ENCODE measurements around the gene N4BP2L2.
"Not testable (repeated sequence)": the region's sequence is repeated elsewhere in the genome, so short reads cannot be mapped to it uniquely, and the experiment has no call there.

N4BP2L2 gene

GRCh38 chr13:32575687-32576086, 37.1 kb upstream of the N4BP2L2 start:
- H3K4me3 ChIP-seq (ENCODE audit: insufficient read depth, low read depth, low read length, poor library complexity, severe bottlenecking); H3K36me3 ChIP-seq (ENCODE audit: control insufficient read depth, insufficient read depth, low read length); H3K9me3 ChIP-seq (ENCODE audit: control insufficient read depth, low read length); H3K27me3 ChIP-seq (replicated peaks; ENCODE audit: control insufficient read depth, insufficient read depth, low read length, poor library complexity, severe bottlenecking); H3K27ac ChIP-seq (ENCODE audit: insufficient read depth, low read length, poor library complexity, severe bottlenecking); H3K4me1 ChIP-seq (ENCODE audit: control insufficient read depth, insufficient read depth, low read length, poor library complexity, severe bottlenecking); DNase-seq: not testable (repeated sequence)

GRCh38 chr13:32560842-32561241, 22.2 kb upstream of the N4BP2L2 start:
- not testable (repeated sequence) for H3K27me3 ChIP-seq (replicated peaks; ENCODE audit: control insufficient read depth, insufficient read depth, low read length, poor library complexity, severe bottlenecking); H3K36me3 ChIP-seq (ENCODE audit: control insufficient read depth, insufficient read depth, low read length); H3K4me3 ChIP-seq (ENCODE audit: insufficient read depth, low read depth, low read length, poor library complexity, severe bottlenecking); H3K27ac ChIP-seq (ENCODE audit: insufficient read depth, low read length, poor library complexity, severe bottlenecking); H3K9me3 ChIP-seq (ENCODE audit: control insufficient read depth, low read length); DNase-seq; H3K4me1 ChIP-seq (ENCODE audit: control insufficient read depth, insufficient read depth, low read length, poor library complexity, severe bottlenecking)

- H3K4me3 ChIP-seq (ENCODE audit: insufficient read depth, low read depth, low read length, poor library complexity, severe bottlenecking), result no peak overlapping the region
- no peaks in the 10 kb centered on the region for H3K9me3 ChIP-seq (ENCODE audit: control insufficient read depth, low read length)
- H3K4me1 ChIP-seq (ENCODE audit: control insufficient read depth, insufficient read depth, low read length, poor library complexity, severe bottlenecking), result no peaks in the 10 kb centered on the region
- no peaks in the 10 kb centered on the region for H3K36me3 ChIP-seq (ENCODE audit: control insufficient read depth, insufficient read depth, low read length)
- no peaks in the 10 kb centered on the region for H3K27me3 ChIP-seq (replicated peaks; ENCODE audit: control insufficient read depth, insufficient read depth, low read length, poor library complexity, severe bottlenecking)
- no peak overlapping the region for H3K27ac ChIP-seq (ENCODE audit: insufficient read depth, low read length, poor library complexity, severe bottlenecking)
- no peak for DNase-seq
These were observed 17.0 kb upstream of the N4BP2L2 start for GRCh38 chr13:32555613-32556012.

- Histone ChIP-seq H3K36me3 (ENCODE audit: control insufficient read depth, insufficient read depth, low read length) (no peaks in the 10 kb centered on the region), H3K4me3 (ENCODE audit: insufficient read depth, low read depth, low read length, poor library complexity, severe bottlenecking) (no peak overlapping the region)
- no peak for DNase-seq
These were observed 15.1 kb upstream of the N4BP2L2 start for GRCh38 chr13:32553720-32554119.

GRCh38 chr13:32549788-32550187, 11.2 kb upstream of the N4BP2L2 start:
- no peak for DNase-seq
- Histone ChIP-seq H3K36me3 (ENCODE audit: control insufficient read depth, insufficient read depth, low read length) (no peaks in the 10 kb centered on the region), H3K27me3 (replicated peaks; ENCODE audit: control insufficient read depth, insufficient read depth, low read length, poor library complexity, severe bottlenecking) (no peaks in the 10 kb centered on the region), H3K9me3 (ENCODE audit: control insufficient read depth, low read length) (no peaks in the 10 kb centered on the region), H3K4me1 (ENCODE audit: control insufficient read depth, insufficient read depth, low read length, poor library complexity, severe bottlenecking) (no peaks in the 10 kb centered on the region), H3K4me3 (ENCODE audit: insufficient read depth, low read depth, low read length, poor library complexity, severe bottlenecking) (no peak overlapping the region), H3K27ac (ENCODE audit: insufficient read depth, low read length, poor library complexity, severe bottlenecking) (no peak overlapping the region)

More at GRCh38 chr13:32553720-32554119, 15.1 kb upstream of the N4BP2L2 start:
- no peaks in the 10 kb centered on the region for H3K4me1 ChIP-seq (ENCODE audit: control insufficient read depth, insufficient read depth, low read length, poor library complexity, severe bottlenecking)
- no peaks in the 10 kb centered on the region for H3K9me3 ChIP-seq (ENCODE audit: control insufficient read depth, low read length)
- no peak overlapping the region for H3K27ac ChIP-seq (ENCODE audit: insufficient read depth, low read length, poor library complexity, severe bottlenecking)
- H3K27me3 ChIP-seq (replicated peaks; ENCODE audit: control insufficient read depth, insufficient read depth, low read length, poor library complexity, severe bottlenecking), result no peaks in the 10 kb centered on the region

GRCh38 chr13:32548837-32549236, 10.2 kb upstream of the N4BP2L2 start:
- Histone ChIP-seq H3K4me3 (ENCODE audit: insufficient read depth, low read depth, low read length, poor library complexity, severe bottlenecking) (no peak overlapping the region), H3K27me3 (replicated peaks; ENCODE audit: control insufficient read depth, insufficient read depth, low read length, poor library complexity, severe bottlenecking) (no peaks in the 10 kb centered on the region), H3K4me1 (ENCODE audit: control insufficient read depth, insufficient read depth, low read length, poor library complexity, severe bottlenecking) (no peaks in the 10 kb centered on the region), H3K27ac (ENCODE audit: insufficient read depth, low read length, poor library complexity, severe bottlenecking) (no peak overlapping the region), H3K9me3 (ENCODE audit: control insufficient read depth, low read length) (no peaks in the 10 kb centered on the region), H3K36me3 (ENCODE audit: control insufficient read depth, insufficient read depth, low read length) (no peaks in the 10 kb centered on the region)
- DNase-seq, result no peak

- no peaks in the 10 kb centered on the region for H3K9me3 ChIP-seq (ENCODE audit: control insufficient read depth, low read length)
- H3K36me3 ChIP-seq (ENCODE audit: control insufficient read depth, insufficient read depth, low read length), result no peaks in the 10 kb centered on the region
- H3K27me3 ChIP-seq (replicated peaks; ENCODE audit: control insufficient read depth, insufficient read depth, low read length, poor library complexity, severe bottlenecking), result no peaks in the 10 kb centered on the region
- H3K4me3 ChIP-seq (ENCODE audit: insufficient read depth, low read depth, low read length, poor library complexity, severe bottlenecking), result no peak overlapping the region
- no peak overlapping the region for H3K27ac ChIP-seq (ENCODE audit: insufficient read depth, low read length, poor library complexity, severe bottlenecking)
- H3K4me1 ChIP-seq (ENCODE audit: control insufficient read depth, insufficient read depth, low read length, poor library complexity, severe bottlenecking), result no peaks in the 10 kb centered on the region
- no peak for DNase-seq
These were observed 6.5 kb upstream of the N4BP2L2 start for GRCh38 chr13:32545083-32545482.

GRCh38 chr13:32542221-32542620, 3.6 kb upstream of the N4BP2L2 start:
- H3K4me3 ChIP-seq (ENCODE audit: insufficient read depth, low read depth, low read length, poor library complexity, severe bottlenecking), result no peak overlapping the region
- no peaks in the 10 kb centered on the region for H3K27me3 ChIP-seq (replicated peaks; ENCODE audit: control insufficient read depth, insufficient read depth, low read length, poor library complexity, severe bottlenecking)
- H3K36me3 ChIP-seq (ENCODE audit: control insufficient read depth, insufficient read depth, low read length), result no peaks in the 10 kb centered on the region
- no peaks in the 10 kb centered on the region for H3K9me3 ChIP-seq (ENCODE audit: control insufficient read depth, low read length)
- peaks cover 3% of the 10 kb centered on the region for H3K4me1 ChIP-seq (ENCODE audit: control insufficient read depth, insufficient read depth, low read length, poor library complexity, severe bottlenecking)
- DNase-seq, result no peak
- H3K27ac ChIP-seq (ENCODE audit: insufficient read depth, low read length, poor library complexity, severe bottlenecking), result no peak overlapping the region

- H3K4me3 ChIP-seq (ENCODE audit: insufficient read depth, low read depth, low read length, poor library complexity, severe bottlenecking), result peak overlapping the region; percentile 76
- DNase-seq, result peak in 1 of 3 donors; percentile 27
- peaks cover 14% of the 10 kb centered on the region for H3K36me3 ChIP-seq (ENCODE audit: control insufficient read depth, insufficient read depth, low read length)
- H3K27ac ChIP-seq (ENCODE audit: insufficient read depth, low read length, poor library complexity, severe bottlenecking), result peak overlapping the region; percentile 95
- H3K27me3 ChIP-seq (replicated peaks; ENCODE audit: control insufficient read depth, insufficient read depth, low read length, poor library complexity, severe bottlenecking), result no peaks in the 10 kb centered on the region
- peaks cover 18% of the 10 kb centered on the region for H3K4me1 ChIP-seq (ENCODE audit: control insufficient read depth, insufficient read depth, low read length, poor library complexity, severe bottlenecking)
- no peaks in the 10 kb centered on the region for H3K9me3 ChIP-seq (ENCODE audit: control insufficient read depth, low read length)
These were observed 413 bp downstream of the N4BP2L2 start for GRCh38 chr13:32538143-32538620.

GRCh38 chr13:32537580-32538142, 934 bp downstream of the N4BP2L2 start:
- Histone ChIP-seq H3K4me3 (ENCODE audit: insufficient read depth, low read depth, low read length, poor library complexity, severe bottlenecking) (peak overlapping the region; percentile 76), H3K9me3 (ENCODE audit: control insufficient read depth, low read length) (no peaks in the 10 kb centered on the region), H3K27ac (ENCODE audit: insufficient read depth, low read length, poor library complexity, severe bottlenecking) (peak overlapping the region; percentile 95), H3K4me1 (ENCODE audit: control insufficient read depth, insufficient read depth, low read length, poor library complexity, severe bottlenecking) (peaks cover 18% of the 10 kb centered on the region), H3K36me3 (ENCODE audit: control insufficient read depth, insufficient read depth, low read length) (peaks cover 14% of the 10 kb centered on the region), H3K27me3 (replicated peaks; ENCODE audit: control insufficient read depth, insufficient read depth, low read length, poor library complexity, severe bottlenecking) (no peaks in the 10 kb centered on the region)
- peak in 2 of 3 donors; percentile 19 to 28 for DNase-seq
